ENCODE results near the gene PAPPA.
A peak's percentile ranks its signal among the peaks of the same experiment; 100 is the strongest.

PAPPA gene

GRCh38 chr9:116284518-116284917 is 130.9 kb downstream of the PAPPA start:
- H3K27ac ChIP-seq (ENCODE audit: extremely low read depth, low read depth, low read length): no peak overlapping the region
- H3K4me3 ChIP-seq (ENCODE audit: low read depth, low read length): no peak overlapping the region
- ChIA-PET CTCF (interaction anchor here (0.9 to 1.7 kb wide), 2 partner anchors 9 to 132 kb away, joined by 3 read pairs; no protein-coding TSS in a partner anchor), POLR2A (no interaction called here)
- H3K9me3 ChIP-seq (ENCODE audit: control insufficient read depth, insufficient read depth, low read depth, low read length): no peaks in the 10 kb centered on the region
- TF ChIP-seq ZNF600 (tag by site-specific recombination; IDR thresholded peaks at IDR 0.05) (no peak), OSR2 (tag by site-specific recombination; IDR thresholded peaks at IDR 0.05) (0 out of 2 replicates have a peak, but pooled peaks have one; percentile 13)
- H3K36me3 ChIP-seq (ENCODE audit: control insufficient read depth in 2 of 2, insufficient read depth in 1 of 2, low read length in 2 of 2): no peaks in the 10 kb centered on the region
- peaks cover 9% of the 10 kb centered on the region for H3K4me1 ChIP-seq (ENCODE audit: control insufficient read depth, insufficient read depth, low read length)

- CTCF ChIA-PET: interaction anchor here (1.7 kb wide), 1 partner anchor 10 kb away, joined by 3 read pairs; no protein-coding TSS in a partner anchor
- no peaks in the 10 kb centered on the region for H3K36me3 ChIP-seq (ENCODE audit: control insufficient read depth in 2 of 2, insufficient read depth in 1 of 2, low read length in 2 of 2)
- no peaks in the 10 kb centered on the region for H3K9me3 ChIP-seq (ENCODE audit: control insufficient read depth, insufficient read depth, low read depth, low read length)
- POLR2A ChIA-PET: no interaction called here
- H3K27ac ChIP-seq (ENCODE audit: extremely low read depth, low read depth, low read length): no peak overlapping the region
- TF ChIP-seq, protein P1, sequence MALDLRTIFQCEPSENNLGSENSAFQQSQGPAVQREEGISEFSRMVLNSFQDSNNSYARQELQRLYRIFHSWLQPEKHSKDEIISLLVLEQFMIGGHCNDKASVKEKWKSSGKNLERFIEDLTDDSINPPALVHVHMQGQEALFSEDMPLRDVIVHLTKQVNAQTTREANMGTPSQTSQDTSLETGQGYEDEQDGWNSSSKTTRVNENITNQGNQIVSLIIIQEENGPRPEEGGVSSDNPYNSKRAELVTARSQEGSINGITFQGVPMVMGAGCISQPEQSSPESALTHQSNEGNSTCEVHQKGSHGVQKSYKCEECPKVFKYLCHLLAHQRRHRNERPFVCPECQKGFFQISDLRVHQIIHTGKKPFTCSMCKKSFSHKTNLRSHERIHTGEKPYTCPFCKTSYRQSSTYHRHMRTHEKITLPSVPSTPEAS (tag by site-specific recombination; IDR thresholded peaks at IDR 0.05): no peak
- no peak for TF ChIP-seq ZNF585B (tag by site-specific recombination; IDR thresholded peaks at IDR 0.05)
- TF ChIP-seq, protein P2, sequence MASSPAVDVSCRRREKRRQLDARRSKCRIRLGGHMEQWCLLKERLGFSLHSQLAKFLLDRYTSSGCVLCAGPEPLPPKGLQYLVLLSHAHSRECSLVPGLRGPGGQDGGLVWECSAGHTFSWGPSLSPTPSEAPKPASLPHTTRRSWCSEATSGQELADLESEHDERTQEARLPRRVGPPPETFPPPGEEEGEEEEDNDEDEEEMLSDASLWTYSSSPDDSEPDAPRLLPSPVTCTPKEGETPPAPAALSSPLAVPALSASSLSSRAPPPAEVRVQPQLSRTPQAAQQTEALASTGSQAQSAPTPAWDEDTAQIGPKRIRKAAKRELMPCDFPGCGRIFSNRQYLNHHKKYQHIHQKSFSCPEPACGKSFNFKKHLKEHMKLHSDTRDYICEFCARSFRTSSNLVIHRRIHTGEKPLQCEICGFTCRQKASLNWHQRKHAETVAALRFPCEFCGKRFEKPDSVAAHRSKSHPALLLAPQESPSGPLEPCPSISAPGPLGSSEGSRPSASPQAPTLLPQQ (tag by site-specific recombination; IDR thresholded peaks at IDR 0.05): no peak
- TF ChIP-seq ZNF555 (tag by site-specific recombination; conservative IDR thresholded peaks at IDR 0.05): no peak
- TF ChIP-seq ZNF416 (tag by site-specific recombination; IDR thresholded peaks at IDR 0.05): no peak
- TF ChIP-seq, protein P3, sequence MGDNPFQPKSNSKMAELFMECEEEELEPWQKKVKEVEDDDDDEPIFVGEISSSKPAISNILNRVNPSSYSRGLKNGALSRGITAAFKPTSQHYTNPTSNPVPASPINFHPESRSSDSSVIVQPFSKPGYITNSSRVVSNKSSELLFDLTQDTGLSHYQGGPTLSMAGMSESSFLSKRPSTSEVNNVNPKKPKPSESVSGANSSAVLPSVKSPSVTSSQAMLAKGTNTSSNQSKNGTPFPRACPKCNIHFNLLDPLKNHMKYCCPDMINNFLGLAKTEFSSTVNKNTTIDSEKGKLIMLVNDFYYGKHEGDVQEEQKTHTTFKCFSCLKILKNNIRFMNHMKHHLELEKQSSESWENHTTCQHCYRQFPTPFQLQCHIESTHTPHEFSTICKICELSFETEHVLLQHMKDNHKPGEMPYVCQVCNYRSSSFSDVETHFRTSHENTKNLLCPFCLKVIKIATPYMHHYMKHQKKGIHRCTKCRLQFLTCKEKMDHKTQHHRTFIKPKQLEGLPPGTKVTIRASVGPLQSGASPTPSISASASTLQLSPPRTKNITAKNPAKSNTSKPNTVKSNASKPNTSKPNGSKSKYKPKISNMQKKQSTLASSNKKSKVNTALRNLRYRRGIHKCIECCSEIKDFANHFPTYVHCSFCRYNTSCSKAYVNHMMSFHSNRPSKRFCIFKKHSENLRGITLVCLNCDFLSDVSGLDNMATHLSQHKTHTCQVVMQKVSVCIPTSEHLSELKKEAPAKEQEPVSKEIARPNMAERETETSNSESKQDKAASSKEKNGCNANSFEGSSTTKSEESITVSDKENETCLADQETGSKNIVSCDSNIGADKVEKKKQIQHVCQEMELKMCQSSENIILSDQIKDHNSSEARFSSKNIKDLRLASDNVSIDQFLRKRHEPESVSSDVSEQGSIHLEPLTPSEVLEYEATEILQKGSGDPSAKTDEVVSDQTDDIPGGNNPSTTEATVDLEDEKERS (tag by site-specific recombination; IDR thresholded peaks at IDR 0.05): no peak
- no peak for TF ChIP-seq ZNF274 (IDR thresholded peaks at IDR 0.05; ENCODE audit: low read length)
- no peak for TF ChIP-seq ZNF274 (tag by site-specific recombination; IDR thresholded peaks at IDR 0.05; ENCODE audit: borderline replicate concordance)
- no peak for TF ChIP-seq ZBTB49 (tag by site-specific recombination; IDR thresholded peaks at IDR 0.05; ENCODE audit: low read depth)
- TF ChIP-seq ZNF433 (tag by site-specific recombination; IDR thresholded peaks at IDR 0.05; ENCODE audit: low read depth): no peak
- TF ChIP-seq ZFP3 (tag by site-specific recombination; IDR thresholded peaks at IDR 0.05; ENCODE audit: low read depth): no peak
- TF ChIP-seq PRDM1 (tag by site-specific recombination; IDR thresholded peaks at IDR 0.05): no peak
- TF ChIP-seq, protein P4, sequence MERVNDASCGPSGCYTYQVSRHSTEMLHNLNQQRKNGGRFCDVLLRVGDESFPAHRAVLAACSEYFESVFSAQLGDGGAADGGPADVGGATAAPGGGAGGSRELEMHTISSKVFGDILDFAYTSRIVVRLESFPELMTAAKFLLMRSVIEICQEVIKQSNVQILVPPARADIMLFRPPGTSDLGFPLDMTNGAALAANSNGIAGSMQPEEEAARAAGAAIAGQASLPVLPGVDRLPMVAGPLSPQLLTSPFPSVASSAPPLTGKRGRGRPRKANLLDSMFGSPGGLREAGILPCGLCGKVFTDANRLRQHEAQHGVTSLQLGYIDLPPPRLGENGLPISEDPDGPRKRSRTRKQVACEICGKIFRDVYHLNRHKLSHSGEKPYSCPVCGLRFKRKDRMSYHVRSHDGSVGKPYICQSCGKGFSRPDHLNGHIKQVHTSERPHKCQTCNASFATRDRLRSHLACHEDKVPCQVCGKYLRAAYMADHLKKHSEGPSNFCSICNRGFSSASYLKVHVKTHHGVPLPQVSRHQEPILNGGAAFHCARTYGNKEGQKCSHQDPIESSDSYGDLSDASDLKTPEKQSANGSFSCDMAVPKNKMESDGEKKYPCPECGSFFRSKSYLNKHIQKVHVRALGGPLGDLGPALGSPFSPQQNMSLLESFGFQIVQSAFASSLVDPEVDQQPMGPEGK (tag by site-specific recombination; IDR thresholded peaks at IDR 0.05): no peak
- no peak for TF ChIP-seq ZNF768 (tag by site-specific recombination; IDR thresholded peaks at IDR 0.05)
- TF ChIP-seq, protein P5, sequence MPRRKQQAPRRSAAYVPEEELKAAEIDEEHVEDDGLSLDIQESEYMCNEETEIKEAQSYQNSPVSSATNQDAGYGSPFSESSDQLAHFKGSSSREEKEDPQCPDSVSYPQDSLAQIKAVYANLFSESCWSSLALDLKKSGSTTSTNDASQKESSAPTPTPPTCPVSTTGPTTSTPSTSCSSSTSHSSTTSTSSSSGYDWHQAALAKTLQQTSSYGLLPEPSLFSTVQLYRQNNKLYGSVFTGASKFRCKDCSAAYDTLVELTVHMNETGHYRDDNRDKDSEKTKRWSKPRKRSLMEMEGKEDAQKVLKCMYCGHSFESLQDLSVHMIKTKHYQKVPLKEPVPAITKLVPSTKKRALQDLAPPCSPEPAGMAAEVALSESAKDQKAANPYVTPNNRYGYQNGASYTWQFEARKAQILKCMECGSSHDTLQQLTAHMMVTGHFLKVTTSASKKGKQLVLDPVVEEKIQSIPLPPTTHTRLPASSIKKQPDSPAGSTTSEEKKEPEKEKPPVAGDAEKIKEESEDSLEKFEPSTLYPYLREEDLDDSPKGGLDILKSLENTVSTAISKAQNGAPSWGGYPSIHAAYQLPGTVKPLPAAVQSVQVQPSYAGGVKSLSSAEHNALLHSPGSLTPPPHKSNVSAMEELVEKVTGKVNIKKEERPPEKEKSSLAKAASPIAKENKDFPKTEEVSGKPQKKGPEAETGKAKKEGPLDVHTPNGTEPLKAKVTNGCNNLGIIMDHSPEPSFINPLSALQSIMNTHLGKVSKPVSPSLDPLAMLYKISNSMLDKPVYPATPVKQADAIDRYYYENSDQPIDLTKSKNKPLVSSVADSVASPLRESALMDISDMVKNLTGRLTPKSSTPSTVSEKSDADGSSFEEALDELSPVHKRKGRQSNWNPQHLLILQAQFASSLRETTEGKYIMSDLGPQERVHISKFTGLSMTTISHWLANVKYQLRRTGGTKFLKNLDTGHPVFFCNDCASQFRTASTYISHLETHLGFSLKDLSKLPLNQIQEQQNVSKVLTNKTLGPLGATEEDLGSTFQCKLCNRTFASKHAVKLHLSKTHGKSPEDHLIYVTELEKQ (tag by site-specific recombination; IDR thresholded peaks at IDR 0.05; ENCODE audit: borderline replicate concordance): no peak
- no peak overlapping the region for H3K4me3 ChIP-seq (ENCODE audit: low read depth, low read length)
- H3K4me1 ChIP-seq (ENCODE audit: control insufficient read depth, insufficient read depth, low read length): peaks cover 9% of the 10 kb centered on the region
These were observed 131.7 kb downstream of the PAPPA start for GRCh38 chr9:116285320-116285719.

Measured in HEK293 (cell line).